Urinary bladder (tissue), 4 donors: ENCODE results near the gene TXLNG. TPM values are rescaled to one million over a fixed set of nuclear protein-coding genes. Genes with fewer than 3 reads are reported as not detected.

ENCODE experiments used
- DNase-seq: peaks from one replicate; pipeline ENCODE4 v3.0.0-alpha.2; 2015; ENCODE audit errors: extremely low spot score
- H3K27ac ChIP-seq: one replicate; pipeline ENCODE4 v1.5.1; 2013; ENCODE audit warnings: low read depth, mild to moderate bottlenecking, moderate library complexity
- H3K36me3 ChIP-seq: one replicate; pipeline ENCODE4 v1.6.1; 2013; ENCODE audit warnings: mild to moderate bottlenecking, moderate library complexity; ENCODE audit not compliant: insufficient read depth
- H3K4me1 ChIP-seq: one replicate; pipeline ENCODE4 v1.6.1; 2013; ENCODE audit warnings: mild to moderate bottlenecking, moderate library complexity; ENCODE audit not compliant: insufficient read depth
- H3K4me3 ChIP-seq: one replicate; pipeline ENCODE4 v1.5.1; 2013; ENCODE audit warnings: low read depth, low read length
- WGBS: extraction: QIAGEN DNeasy Blood & Tissue Kit; methylation state at CpG from one replicate; pipeline ENCODE4 v1.1.7; 2013; 5-methylcytosine and 5-hydroxymethylcytosine counted together
- polyA plus RNA-seq: library from polyadenylated mRNA; stranded (reverse); fragments of 200-250 nt; gene quantifications from one replicate; pipeline ENCODE4 v1.2.3, GENCODE V29; 2013
- total RNA-seq: library from RNA; depleted of rRNA; stranded (reverse); fragments of >200 nt; gene quantifications from one replicate; pipeline ENCODE4 v1.2.3, GENCODE V29; 2014
- donor health status: healthy with polysubstance abuse.
- donor health status: healthy.

The TXLNG gene
- total and polyA plus RNA-seq, 2 donors = 8.5 to 12.2 TPM

- H3K4me3 ChIP-seq = no peak overlapping the region
- no peak for DNase-seq
- no peak overlapping the region for H3K27ac ChIP-seq
- H3K36me3 ChIP-seq = no peaks in the 10 kb centered on the region
- no peaks in the 10 kb centered on the region for H3K4me1 ChIP-seq
Observed at GRCh38 chrX:16856744-16857143, 70.5 kb downstream of the TXLNG start.

DNA sequence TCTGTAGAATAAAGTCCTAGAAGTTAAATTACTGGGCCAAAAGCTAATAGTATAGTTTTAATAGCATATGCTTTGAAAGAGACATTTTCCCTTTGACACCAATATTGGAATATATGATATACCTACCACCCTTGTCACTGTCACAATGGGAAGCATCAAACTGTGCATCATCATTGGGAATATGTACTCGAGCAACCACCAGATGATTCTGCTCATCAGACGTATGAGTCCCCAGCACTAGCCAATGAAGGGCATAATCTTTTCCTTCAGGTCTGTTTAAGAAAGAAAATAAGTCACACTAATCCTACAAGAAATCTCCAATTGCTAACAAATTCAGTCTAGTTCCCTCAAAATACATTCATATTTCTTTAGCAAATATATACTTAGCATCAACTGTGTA is 76.6 kb downstream of the TXLNG start:
- Histone ChIP-seq H3K27ac (no peak overlapping the region), H3K4me3 (no peak overlapping the region), H3K4me1 (no peaks in the 10 kb centered on the region), H3K36me3 (peaks cover 2% of the 10 kb centered on the region)
- DNase-seq = no peak
- 71% methylated on average over 2 of the region's 2 CpGs for WGBS

GRCh38 chrX:16867947-16868346 is 81.7 kb downstream of the TXLNG start:
- no peak overlapping the region for H3K4me3 ChIP-seq
- WGBS = 93% methylated on average over 6 of the region's 6 CpGs
- DNase-seq = no peak
- H3K36me3 ChIP-seq = no peaks in the 10 kb centered on the region
- no peaks in the 10 kb centered on the region for H3K4me1 ChIP-seq
- peak overlapping the region; percentile 23 for H3K27ac ChIP-seq

DNA sequence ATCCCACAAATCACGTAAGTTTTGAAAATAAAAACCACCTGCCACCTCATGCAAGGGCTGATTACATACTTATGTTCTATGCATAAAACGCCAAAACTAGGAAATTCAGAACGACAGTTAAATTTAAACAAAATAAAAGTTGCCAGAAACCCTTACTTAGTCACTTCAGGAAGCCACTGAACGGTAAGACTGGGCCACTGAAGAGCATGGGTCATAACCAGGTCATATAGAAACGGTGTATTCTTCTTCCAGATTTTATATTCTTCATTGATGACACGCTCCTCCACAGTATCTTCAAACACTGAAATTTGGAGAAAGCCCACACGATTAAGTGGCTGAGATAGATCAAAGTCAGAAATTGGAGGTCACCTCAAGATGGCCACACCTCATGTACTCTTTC is 82.7 kb downstream of the TXLNG start:
- H3K27ac ChIP-seq = peak overlapping the region; percentile 23
- no peak for DNase-seq
- WGBS = 5% methylated on average over 7 of the region's 7 CpGs
- H3K36me3 ChIP-seq = no peaks in the 10 kb centered on the region
- H3K4me1 ChIP-seq = no peaks in the 10 kb centered on the region
- peak overlapping the region; percentile 83 for H3K4me3 ChIP-seq

GRCh38 chrX:16869393-16870094 is 83.3 kb downstream of the TXLNG start:
- H3K4me1 ChIP-seq = no peaks in the 10 kb centered on the region
- H3K36me3 ChIP-seq = no peaks in the 10 kb centered on the region
- H3K4me3 ChIP-seq = peak overlapping the region; percentile 83
- H3K27ac ChIP-seq = peak overlapping the region; percentile 95
- 0% methylated on average over 52 of the region's 92 CpGs for WGBS
- no peak for DNase-seq

- Histone ChIP-seq H3K4me3 (peak within 1 kb of the TSS; percentile 83), H3K36me3 (no peaks in the 10 kb centered on the region), H3K4me1 (no peaks in the 10 kb centered on the region), H3K27ac (peak within 1 kb of the TSS; percentile 95)
- DNase-seq = peak; percentile 76
- under 1% methylated on average over 79 of the region's 84 CpGs for WGBS
Observed at GRCh38 chrX:16870095-16870861, 84.0 kb downstream of the TXLNG start, which contains the start of gene RBBP7. RBBP7 (minus strand) TSS chrX:16870362; CDS start chrX:16870053, 309 bp downstream.

DNA sequence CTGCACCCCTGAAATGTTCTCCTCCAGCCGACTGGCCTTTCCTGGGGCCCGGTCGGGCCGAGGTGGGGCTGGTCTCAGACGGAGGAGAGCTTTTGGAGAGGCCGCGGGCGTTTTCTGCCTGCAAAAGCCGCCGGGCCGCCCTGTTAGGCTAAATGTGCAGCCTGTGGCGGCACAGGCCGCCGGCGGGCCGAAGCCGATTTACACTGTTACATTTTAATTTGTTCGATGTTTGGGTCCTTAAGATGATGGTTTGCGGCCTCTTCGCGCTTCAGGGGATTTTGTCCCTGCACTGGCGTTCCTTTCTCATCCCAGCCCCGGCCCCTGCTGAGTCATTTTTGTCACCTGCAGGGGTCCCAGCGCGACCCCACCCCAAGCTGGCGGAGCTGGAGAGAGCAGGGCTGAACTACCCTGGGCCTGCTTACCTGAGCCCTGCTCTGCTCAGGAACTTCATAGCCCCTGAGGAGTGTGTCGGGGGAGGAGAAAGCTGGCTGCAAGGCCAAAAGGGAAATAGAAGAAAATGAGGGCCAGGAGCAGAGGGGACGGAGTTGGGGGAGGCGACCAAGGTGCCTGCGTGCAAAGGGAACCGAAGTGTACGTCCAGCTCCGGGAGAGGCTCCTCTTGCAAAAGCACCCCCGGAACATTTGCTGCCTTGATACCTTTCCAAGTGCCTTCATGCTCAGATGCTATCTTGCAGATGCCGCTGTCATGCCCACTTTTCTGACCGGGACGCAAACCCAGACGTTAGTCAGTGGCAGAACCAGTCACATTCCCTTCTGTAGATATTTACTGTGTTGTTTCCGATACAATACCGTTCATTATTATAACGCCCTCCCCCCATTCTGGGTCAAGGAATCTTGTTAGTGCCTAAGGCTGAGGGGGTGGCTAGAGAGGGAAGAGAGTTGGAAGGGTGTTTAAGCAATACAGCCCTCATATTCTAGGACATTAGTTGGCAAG is 84.9 kb downstream of the TXLNG start:
- Histone ChIP-seq H3K36me3 (no peaks in the 10 kb centered on the region), H3K4me3 (peak overlapping the region; percentile 31), H3K4me1 (no peaks in the 10 kb centered on the region), H3K27ac (peak overlapping the region; percentile 82)
- WGBS = 4% methylated on average over 41 of the region's 41 CpGs
- no peak for DNase-seq

DNA sequence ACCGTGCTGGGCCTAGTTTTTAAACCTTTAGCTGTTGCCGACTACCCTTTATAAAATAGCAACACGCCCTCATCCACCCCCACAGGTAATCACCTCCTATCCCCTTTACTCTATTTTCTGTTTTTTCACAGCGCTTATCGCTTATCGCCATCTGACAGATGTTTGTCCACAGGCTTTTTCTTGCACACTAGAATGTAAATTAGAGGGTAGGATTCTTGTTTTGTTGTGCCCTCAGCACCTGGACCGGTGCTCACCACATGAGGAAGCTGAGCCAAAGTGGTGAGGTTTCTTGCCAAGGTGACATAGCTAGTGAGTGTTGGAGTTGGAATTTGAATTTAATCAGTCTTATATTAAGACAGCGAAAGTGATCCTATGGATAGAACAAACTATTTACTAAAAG is 86.8 kb downstream of the TXLNG start:
- no peak overlapping the region for H3K27ac ChIP-seq
- WGBS = 86% methylated on average over 8 of the region's 8 CpGs
- no peak for DNase-seq
- H3K4me1 ChIP-seq = no peaks in the 10 kb centered on the region
- no peak overlapping the region for H3K4me3 ChIP-seq
- H3K36me3 ChIP-seq = no peaks in the 10 kb centered on the region

GRCh38 chrX:16874458-16875095 is 88.3 kb downstream of the TXLNG start:
- 86% methylated on average over 5 of the region's 5 CpGs for WGBS
- Histone ChIP-seq H3K36me3 (no peaks in the 10 kb centered on the region), H3K27ac (no peak overlapping the region), H3K4me1 (no peaks in the 10 kb centered on the region), H3K4me3 (no peak overlapping the region)
- no peak for DNase-seq

- Histone ChIP-seq H3K27ac (no peak overlapping the region), H3K4me3 (no peak overlapping the region), H3K36me3 (no peaks in the 10 kb centered on the region), H3K4me1 (no peaks in the 10 kb centered on the region)
- DNase-seq = no peak
- 22% methylated on average over 1 of the region's 1 CpG for WGBS
Observed at GRCh38 chrX:16876696-16877095, 90.4 kb downstream of the TXLNG start.

- Histone ChIP-seq H3K4me3 (no peak overlapping the region), H3K36me3 (no peaks in the 10 kb centered on the region), H3K27ac (no peak overlapping the region)
Observed at GRCh38 chrX:16882169-16882568, 95.9 kb downstream of the TXLNG start.

GRCh38 chrX:16882702-16883486 is 96.6 kb downstream of the TXLNG start:
- Histone ChIP-seq H3K4me3 (peak overlapping the region; percentile 14), H3K27ac (no peak overlapping the region), H3K4me1 (no peaks in the 10 kb centered on the region), H3K36me3 (no peaks in the 10 kb centered on the region)
- under 1% methylated on average over 27 of the region's 27 CpGs for WGBS
- DNase-seq = no peak

More at GRCh38 chrX:16882169-16882568, 95.9 kb downstream of the TXLNG start:
- H3K4me1 ChIP-seq = no peaks in the 10 kb centered on the region
- WGBS = 17% methylated on average over 7 of the region's 7 CpGs
- DNase-seq = no peak
